K562 (cell line): ENCODE results near the gene HFE. TPM values are rescaled to one million over a fixed set of nuclear protein-coding genes. Genes with fewer than 3 reads are reported as not detected.
A peak's percentile ranks its signal among the peaks of the same experiment; 100 is the strongest.

Source experiments
- ARID1B ChIP-seq: fragments of 450-650 bp; IDR thresholded peaks from 2 replicates; pipeline ENCODE4 v1.6.1; 2016; ENCODE audit warnings: antibody characterized with exemption, mild to moderate bottlenecking, inconsistent platforms
- BRD9 ChIP-seq: fragments of 450-650 bp; IDR thresholded peaks from 2 replicates; pipeline ENCODE4 v1.6.1; 2018; ENCODE audit warnings: low read depth; ENCODE audit not compliant: partially characterized antibody
- CHCHD3 ChIP-seq: fragments of 250-450 bp; sonication (Bioruptor Pico); IDR thresholded peaks from 2 replicates; pipeline ENCODE4 v2.1.2; 2022; ENCODE audit warnings: mild to moderate bottlenecking
- NUFIP1 ChIP-seq: fragments of 450-650 bp; IDR thresholded peaks from 2 replicates; pipeline ENCODE4 v1.6.1; 2018; ENCODE audit not compliant: partially characterized antibody
- POLR2AphosphoS5 ChIP-seq: IDR thresholded peaks from 2 replicates; pipeline ENCODE4 v1.6.1; 2011; ENCODE audit warnings: mild to moderate bottlenecking, low read depth, low read length, moderate library complexity; ENCODE audit not compliant: control insufficient read depth, insufficient read depth
- RBFOX2 ChIP-seq: fragments of 200-400 bp; formaldehyde crosslinking; IDR thresholded peaks from 2 replicates; pipeline ENCODE4 v1.6.1; 2017; ENCODE audit warnings: low read depth, mild to moderate bottlenecking, low read length, moderate library complexity
- SOX6 ChIP-seq: fragments of 450-650 bp; IDR thresholded peaks from 2 replicates; pipeline ENCODE4 v1.6.1; 2014; ENCODE audit warnings: mild to moderate bottlenecking
- TAF9B ChIP-seq: fragments of 450-650 bp; IDR thresholded peaks from 2 replicates; pipeline ENCODE4 v1.6.1; 2018; ENCODE audit warnings: mild to moderate bottlenecking; ENCODE audit not compliant: partially characterized antibody
- ZNF764 ChIP-seq: fragments of 250-450 bp; sonication (Bioruptor Pico); IDR thresholded peaks from 2 replicates; pipeline ENCODE4 v1.4.0; 2020; ENCODE audit warnings: low read depth, mild to moderate bottlenecking, moderate library complexity
- polyA plus RNA-seq, 8 experiments: library from polyadenylated mRNA; depleted of rRNA in 4 of 8; stranded (reverse) in 5 of 8; unstranded in 3 of 8; fragments of >200 nt; fragmentation: Nextera tagmentation in 2 of 8; fragmentation: Illumina TruSeq in 1 of 8; extraction: Ambion mirVana in 2 of 8; extraction: Trizol in 1 of 8; gene quantifications; 2 replicates each; pipeline versions ENCODE4 v1.2.1 to v1.2.3, GENCODE V29; 2011 to 2014; ENCODE audit warnings: inconsistent platforms in 1 of 8, missing spikeins in 1 of 8
- total RNA-seq, 7 experiments: library from RNA; depleted of rRNA in 6 of 7; stranded (reverse); fragments of >200 nt in 6 of 7; fragmentation: Illumina TruSeq in 2 of 7; extraction: Trizol in 2 of 7; gene quantifications; 2 replicates each; pipeline versions ENCODE4 v1.2.1 to v1.2.3, GENCODE V29; 2011 to 2021; ENCODE audit warnings: low replicate concordance in 1 of 7
- TF ChIP-seq, protein P1 (sequence below): fragments of 250-450 bp; sonication (Bioruptor Pico); IDR thresholded peaks from 2 replicates; pipeline ENCODE4 v1.5.0; 2021; ENCODE audit warnings: mild to moderate bottlenecking, moderate library complexity
- TF ChIP-seq, protein P2 (sequence below): sonication (generic); formaldehyde crosslinking; IDR thresholded peaks from 2 replicates; pipeline ENCODE4 v1.8.0; 2022; ENCODE audit warnings: mild to moderate bottlenecking, missing genetic modification reagents
- TF ChIP-seq, protein P3 (sequence below), 2 experiments: fragments of 450-650 bp in 1 of 2; sonication (generic) in 1 of 2; formaldehyde crosslinking in 1 of 2; IDR thresholded peaks; 2 replicates each; pipeline versions ENCODE4 v1.7.1 to v1.9.0; 2016 to 2022; ENCODE audit warnings: inconsistent platforms in 1 of 2, mild to moderate bottlenecking in 1 of 2, missing genetic modification reagents in 1 of 2

The HFE gene
- total and polyA plus RNA-seq, 9 of the 15 experiments (the other 6 are each of a cell fraction or from before 2014, with no cell fraction given) = 0.14 to 1.2 (median 0.76) TPM

DNA sequence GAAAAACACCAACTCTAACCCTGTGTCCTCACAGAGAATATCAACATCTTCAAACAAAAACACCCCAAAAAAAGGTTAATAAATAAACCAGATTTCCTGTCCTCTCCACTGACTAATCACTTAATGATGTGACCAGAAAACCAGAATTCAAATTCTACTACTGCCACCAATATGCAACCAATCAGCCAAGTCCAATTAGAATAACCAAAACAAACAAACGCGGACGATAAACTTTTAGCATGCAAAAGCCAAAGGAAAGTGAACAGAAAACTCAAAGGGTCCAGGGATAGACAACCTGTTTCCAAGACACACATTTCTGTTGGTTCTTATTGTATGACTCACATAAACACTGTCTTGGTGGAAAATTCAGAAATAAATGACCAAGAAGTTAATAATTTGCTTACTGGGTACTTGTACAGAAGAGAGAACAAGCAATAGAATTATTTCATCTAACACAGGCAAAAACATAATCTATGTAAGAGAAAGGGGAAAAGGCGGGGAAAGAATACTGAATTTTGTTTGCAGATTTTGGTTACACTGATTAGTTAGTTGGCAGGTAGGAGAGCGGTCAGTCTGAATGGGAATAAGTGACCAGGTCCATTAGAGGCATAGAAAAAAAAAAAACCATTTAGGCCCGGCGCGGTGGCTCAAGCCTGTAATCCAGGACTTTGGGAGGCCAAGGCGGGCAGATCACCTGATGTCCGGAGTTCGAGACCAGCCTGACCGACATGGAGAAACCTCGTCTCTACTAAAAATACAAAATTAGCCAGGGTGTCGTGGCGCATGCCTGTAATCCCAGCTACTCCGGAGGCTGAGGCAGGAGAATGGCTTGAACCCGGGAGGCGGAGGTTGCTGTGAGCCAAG lies 34.1 kb downstream of the HFE start (continued):
- TF ChIP-seq, protein P1, sequence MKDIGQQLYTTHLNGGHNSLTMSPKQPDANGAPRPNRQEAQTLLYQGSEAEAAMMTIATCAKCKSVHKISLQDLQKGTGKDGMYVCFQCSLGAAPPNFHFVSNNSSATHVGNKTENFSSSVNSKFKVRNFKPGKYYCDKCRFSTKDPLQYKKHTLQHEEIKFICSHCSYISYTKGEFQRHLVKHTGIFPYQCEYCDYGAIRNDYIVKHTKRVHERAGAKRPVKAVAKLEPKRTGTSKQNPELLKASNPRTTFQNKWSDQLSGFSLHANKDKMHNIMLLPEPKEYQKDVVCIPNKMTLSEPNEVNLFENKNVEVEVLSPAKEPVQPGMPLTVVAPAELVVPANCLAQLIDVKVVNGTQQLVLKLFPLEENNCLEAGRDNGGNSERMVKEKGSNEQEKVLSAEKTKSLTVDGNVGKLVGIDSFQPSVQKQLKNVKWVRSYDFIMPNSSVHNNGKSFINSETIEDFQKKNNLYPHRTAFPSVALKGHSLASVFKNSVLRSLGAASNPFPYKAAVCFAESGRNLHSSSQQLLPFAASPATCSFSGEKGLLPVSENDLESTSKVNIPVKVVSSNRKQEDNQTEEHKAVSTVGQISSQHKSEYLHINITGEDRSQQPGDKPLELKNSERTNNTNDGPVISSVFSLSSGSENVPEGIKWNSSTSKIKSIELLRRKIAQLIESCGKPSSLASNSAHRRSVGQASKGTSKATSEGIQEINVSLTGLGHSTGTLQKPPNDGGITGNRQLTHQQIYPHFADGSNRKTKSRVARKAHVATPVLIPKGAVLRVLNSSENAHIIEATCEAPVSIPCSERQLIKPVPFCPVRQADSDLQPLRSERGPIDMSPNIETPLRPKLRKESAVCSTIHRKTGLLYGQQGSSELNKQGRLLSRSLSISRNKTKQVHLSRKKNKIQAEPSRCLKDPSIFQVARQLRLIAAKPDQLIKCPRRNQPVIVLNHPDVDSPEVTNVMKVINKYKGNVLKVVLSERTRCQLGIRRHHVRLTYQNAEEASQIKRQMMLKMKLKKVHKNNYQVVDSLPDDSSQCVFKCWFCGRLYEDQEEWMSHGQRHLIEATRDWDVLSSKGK = no peak
- TF ChIP-seq CHCHD3 (CRISPR knock-in tag) = no peak
- no peak for TF ChIP-seq NUFIP1
- peak; percentile 38 for TF ChIP-seq TAF9B
- TF ChIP-seq, protein P2, sequence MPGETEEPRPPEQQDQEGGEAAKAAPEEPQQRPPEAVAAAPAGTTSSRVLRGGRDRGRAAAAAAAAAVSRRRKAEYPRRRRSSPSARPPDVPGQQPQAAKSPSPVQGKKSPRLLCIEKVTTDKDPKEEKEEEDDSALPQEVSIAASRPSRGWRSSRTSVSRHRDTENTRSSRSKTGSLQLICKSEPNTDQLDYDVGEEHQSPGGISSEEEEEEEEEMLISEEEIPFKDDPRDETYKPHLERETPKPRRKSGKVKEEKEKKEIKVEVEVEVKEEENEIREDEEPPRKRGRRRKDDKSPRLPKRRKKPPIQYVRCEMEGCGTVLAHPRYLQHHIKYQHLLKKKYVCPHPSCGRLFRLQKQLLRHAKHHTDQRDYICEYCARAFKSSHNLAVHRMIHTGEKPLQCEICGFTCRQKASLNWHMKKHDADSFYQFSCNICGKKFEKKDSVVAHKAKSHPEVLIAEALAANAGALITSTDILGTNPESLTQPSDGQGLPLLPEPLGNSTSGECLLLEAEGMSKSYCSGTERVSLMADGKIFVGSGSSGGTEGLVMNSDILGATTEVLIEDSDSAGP (CRISPR knock-in tag) = no peak
- TF ChIP-seq, protein P3, sequence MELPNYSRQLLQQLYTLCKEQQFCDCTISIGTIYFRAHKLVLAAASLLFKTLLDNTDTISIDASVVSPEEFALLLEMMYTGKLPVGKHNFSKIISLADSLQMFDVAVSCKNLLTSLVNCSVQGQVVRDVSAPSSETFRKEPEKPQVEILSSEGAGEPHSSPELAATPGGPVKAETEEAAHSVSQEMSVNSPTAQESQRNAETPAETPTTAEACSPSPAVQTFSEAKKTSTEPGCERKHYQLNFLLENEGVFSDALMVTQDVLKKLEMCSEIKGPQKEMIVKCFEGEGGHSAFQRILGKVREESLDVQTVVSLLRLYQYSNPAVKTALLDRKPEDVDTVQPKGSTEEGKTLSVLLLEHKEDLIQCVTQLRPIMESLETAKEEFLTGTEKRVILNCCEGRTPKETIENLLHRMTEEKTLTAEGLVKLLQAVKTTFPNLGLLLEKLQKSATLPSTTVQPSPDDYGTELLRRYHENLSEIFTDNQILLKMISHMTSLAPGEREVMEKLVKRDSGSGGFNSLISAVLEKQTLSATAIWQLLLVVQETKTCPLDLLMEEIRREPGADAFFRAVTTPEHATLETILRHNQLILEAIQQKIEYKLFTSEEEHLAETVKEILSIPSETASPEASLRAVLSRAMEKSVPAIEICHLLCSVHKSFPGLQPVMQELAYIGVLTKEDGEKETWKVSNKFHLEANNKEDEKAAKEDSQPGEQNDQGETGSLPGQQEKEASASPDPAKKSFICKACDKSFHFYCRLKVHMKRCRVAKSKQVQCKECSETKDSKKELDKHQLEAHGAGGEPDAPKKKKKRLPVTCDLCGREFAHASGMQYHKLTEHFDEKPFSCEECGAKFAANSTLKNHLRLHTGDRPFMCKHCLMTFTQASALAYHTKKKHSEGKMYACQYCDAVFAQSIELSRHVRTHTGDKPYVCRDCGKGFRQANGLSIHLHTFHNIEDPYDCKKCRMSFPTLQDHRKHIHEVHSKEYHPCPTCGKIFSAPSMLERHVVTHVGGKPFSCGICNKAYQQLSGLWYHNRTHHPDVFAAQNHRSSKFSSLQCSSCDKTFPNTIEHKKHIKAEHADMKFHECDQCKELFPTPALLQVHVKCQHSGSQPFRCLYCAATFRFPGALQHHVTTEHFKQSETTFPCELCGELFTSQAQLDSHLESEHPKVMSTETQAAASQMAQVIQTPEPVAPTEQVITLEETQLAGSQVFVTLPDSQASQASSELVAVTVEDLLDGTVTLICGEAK (IDR thresholded peaks at IDR 0.05) = 0 out of 2 replicates have a peak, but pooled peaks have one; percentile 44
- TF ChIP-seq, protein P3 (CRISPR knock-in tag; IDR thresholded peaks at IDR 0.05) = no peak
- TF ChIP-seq ZNF764 (CRISPR knock-in tag) = no peak
- TF ChIP-seq BRD9 = no peak
- peak; percentile 50 for TF ChIP-seq POLR2AphosphoS5
- peak; percentile 35; the same call in 1 of the 2 replicates for TF ChIP-seq ARID1B
- TF ChIP-seq SOX6 = no peak
- peak; percentile 68 for TF ChIP-seq RBFOX2
